GM19099 (cell line): ENCODE results near the gene NPTX1.

Experiments
- POLR2A ChIP-seq: IDR thresholded peaks from 3 replicates; pipeline ENCODE4 v1.6.1; 2011; ENCODE audit warnings: low read depth; ENCODE audit not compliant: insufficient read length; ENCODE audit errors: extremely low read depth

NPTX1 gene

DNA sequence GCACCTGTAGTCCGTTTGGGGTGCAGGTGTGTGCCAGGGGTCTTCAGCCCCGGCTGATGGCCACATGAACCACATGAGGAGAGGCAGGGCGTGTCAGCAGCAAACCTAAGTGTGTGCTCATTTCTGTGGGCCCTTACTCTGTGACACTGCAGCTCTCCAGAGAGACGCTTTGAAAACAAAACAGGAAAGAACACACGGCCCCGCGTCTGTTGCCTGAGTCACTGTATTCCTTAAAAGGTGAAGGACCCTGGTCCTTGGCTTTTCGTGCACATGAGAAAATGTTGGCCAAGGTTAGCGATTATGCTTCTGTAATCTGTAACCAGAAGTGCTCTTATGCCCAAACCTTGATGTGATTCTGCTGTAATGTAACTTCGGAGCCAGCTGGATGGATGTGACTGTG is 38.9 kb downstream of the NPTX1 start:
- TF ChIP-seq POLR2A = no peak

- TF ChIP-seq POLR2A = no peak
These were observed 42.3 kb downstream of the NPTX1 start for GRCh38 chr17:80433916-80434666.

DNA sequence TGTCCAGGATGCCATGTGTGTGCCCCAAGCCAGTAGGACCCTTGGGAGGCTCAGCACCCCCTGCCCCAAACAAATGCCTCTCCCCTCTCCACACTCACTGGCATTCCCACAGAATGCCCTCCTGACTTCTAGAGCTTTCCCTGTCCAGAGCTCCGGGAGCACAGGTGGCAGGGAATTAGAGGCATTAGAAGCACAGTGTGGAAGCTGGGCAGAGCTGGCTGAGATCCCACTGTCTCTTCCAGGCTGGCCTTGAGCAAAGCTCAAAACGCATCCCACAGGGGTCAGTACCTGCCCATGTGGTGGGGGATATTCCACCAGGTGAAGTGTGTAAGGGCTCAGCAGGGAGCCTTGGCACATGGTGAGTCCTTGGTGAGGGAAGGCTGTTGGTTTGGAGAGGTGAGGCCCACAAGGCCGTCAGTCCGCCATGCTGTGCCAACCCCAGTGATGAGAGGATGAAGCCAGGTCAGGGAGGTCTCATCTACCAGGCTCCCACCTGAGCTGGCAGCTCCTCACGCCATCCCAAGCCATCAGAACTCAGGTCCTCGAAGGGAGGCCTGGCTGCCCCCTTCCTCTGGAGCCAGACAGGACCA is 43.4 kb downstream of the NPTX1 start:
- TF ChIP-seq POLR2A = no peak

DNA sequence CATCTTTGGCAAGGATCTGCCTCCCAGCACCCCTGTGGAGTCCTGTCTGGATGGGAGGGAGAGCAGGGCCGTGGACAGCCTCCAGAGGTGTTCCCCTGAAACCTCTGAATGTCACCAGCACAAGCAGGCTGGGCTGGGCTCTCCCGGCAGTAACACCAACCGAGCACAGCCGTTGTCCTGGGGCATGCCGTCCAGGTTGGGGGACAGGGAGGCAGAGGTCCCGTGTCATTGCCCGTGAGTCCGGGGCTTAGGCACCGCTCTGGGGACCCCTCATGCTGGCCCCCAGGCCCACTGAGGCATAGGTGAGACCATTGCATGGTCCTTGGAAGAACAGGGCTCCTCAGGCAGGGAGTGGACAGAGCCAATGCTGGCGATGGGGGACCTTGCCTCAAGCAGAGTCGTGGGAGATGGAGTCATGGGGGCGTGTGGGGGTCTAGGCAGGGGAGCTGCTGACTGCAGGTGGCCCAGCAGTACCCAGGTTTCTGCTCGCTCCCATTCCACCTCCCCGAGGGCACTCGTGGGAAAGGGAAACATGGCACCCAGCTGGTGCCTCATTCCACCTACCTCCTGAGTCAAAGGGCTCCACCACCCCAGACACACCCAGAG is 44.0 kb downstream of the NPTX1 start:
- no peak for TF ChIP-seq POLR2A

DNA sequence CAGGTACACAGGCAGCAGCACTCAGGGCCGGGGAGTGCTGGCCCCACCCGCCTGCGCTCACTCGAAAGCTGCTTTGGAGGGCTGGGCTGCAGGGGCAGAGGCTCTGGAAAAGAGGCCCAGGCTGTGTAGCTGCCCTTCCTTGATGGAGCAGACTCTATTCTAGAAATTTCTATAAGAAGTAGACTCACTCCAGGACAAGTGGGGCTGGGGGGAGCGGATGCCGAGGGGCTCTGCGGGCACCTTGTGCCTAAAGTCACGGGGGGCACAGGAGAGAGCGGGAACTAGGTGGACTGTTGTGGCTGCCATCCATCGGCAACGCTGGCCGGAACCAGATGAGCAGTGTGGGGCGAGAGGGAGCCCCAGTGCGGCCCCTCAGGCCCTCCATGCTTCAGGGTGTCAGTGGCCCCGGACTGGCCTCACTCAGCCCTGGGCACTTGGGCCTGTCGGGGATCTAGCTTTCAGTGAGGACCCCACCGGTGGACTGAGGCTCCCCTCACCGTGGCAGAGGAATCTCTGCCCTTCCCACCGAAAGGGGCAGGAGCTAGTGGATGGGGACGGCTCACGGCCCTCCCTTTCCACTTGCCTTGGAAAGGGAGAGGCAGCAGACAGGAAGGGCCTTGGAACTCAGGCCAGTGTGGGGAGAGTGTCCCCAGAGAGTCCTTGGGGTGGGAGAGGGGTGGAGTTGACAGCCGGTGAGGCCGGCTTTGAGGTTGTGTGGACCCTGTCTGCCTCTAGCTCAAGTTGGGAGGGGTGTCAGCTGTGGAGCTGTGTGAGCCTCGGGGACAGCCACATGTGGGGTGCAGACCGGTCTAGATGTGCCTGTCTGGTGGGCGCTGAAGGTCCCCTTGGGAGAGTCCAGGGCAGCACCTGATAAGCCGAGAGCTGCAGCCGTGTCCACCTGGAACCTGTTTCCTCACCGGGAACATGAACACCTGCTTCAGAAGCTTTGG is 44.9 kb downstream of the NPTX1 start:
- no peak for TF ChIP-seq POLR2A

DNA sequence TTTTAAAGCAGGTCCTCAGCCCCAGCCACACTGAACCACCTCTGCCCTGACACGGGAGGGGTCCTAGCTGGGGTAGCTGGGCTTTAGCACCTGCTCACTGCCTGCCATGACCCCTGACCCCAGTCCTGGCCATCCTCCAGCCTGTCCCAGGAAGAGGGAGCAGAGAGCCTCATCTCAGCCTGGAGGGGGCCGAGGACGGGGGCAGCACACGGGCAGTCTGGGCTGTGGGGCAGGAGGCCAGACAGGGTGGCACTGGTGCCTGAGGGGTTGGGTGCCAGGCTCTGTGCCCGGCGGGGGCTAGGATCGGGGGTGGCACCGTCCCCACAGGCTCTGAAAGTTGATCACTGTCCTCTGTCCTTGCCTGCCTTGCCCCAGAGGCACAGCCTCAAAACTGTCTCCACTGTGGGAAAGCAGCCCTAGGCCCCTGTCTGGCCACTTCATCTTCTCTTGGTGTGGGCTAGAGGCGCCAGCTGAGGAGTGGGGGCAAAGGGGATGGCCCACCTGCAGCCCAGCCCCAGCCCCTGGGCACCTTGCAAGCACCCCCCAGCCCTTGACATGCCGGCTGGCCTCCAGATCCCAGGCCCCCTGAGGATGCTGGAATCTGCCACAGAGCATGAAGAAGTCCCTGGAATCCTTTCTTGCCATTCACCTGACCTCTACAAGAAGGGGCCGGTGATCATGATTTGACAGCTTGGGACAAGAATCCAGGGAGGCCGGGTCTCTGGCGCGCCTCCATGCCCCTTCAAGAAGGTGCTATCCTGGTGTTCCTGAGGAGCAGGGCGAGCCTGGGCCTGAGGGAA is 45.8 kb downstream of the NPTX1 start:
- TF ChIP-seq POLR2A = no peak

- no peak for TF ChIP-seq POLR2A
These were observed 46.8 kb downstream of the NPTX1 start for GRCh38 chr17:80429356-80430275.

- no peak for TF ChIP-seq POLR2A
These were observed 47.6 kb downstream of the NPTX1 start for GRCh38 chr17:80428796-80429195.

- no peak for TF ChIP-seq POLR2A
These were observed 48.0 kb downstream of the NPTX1 start for GRCh38 chr17:80428363-80428762.

- no peak for TF ChIP-seq POLR2A
These were observed 48.8 kb downstream of the NPTX1 start for GRCh38 chr17:80427366-80428282.

GRCh38 chr17:80426671-80427326 is 49.6 kb downstream of the NPTX1 start:
- no peak for TF ChIP-seq POLR2A

DNA sequence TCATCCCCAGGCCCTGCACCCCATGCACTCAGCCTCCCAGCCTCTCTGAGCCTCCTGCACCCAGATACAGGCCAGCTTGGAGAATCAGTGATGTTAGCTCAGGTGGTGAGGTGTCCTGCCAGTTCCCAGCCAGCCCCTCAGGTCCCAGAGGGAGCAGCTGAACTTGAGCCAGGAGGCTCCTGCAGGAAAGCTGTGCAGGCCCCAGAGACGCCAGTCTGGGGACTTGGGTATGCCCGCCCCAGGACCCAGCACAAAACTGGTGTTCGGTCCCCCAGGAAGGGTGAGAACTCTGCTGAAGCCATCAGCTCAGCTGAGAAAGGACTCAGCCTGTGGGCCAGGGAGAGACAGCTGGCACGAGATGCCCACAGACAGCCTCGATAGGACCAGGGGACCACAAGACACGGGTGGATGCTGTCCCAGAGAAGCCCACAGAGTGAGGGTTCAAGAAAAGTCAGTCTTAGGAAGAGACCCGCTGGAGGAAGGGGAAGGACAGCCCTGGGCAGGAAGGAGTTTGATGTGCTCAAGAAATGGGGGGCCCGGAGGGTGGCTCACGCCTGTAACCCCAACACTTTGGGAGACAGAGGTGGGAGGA is 50.5 kb downstream of the NPTX1 start:
- no peak for TF ChIP-seq POLR2A
